ENCODE results near the gene SMU1.
"Not testable (repeated sequence)": the region's sequence is repeated elsewhere in the genome, so short reads cannot be mapped to it uniquely, and the experiment has no call there.

Gene SMU1

GRCh38 chr9:33105504-33105903 lies 29.0 kb upstream of the SMU1 start:
- no peak for DNase-seq

GRCh38 chr9:33104401-33104800 lies 27.9 kb upstream of the SMU1 start:
- no peak for DNase-seq

GRCh38 chr9:33103501-33104281 lies 27.2 kb upstream of the SMU1 start:
- no peak for DNase-seq

- DNase-seq = no peak
Observed at GRCh38 chr9:33102551-33103210, 26.2 kb upstream of the SMU1 start.

- no peak for DNase-seq
Observed at GRCh38 chr9:33101104-33101951, 24.9 kb upstream of the SMU1 start.

- no peak for DNase-seq
Observed at GRCh38 chr9:33099754-33100153, 23.3 kb upstream of the SMU1 start.

- DNase-seq = no peak
Observed at GRCh38 chr9:33097192-33097591, 20.7 kb upstream of the SMU1 start.

- DNase-seq = no peak
Observed at GRCh38 chr9:33092634-33093033, 16.2 kb upstream of the SMU1 start.

GRCh38 chr9:33085672-33086071 lies 9.2 kb upstream of the SMU1 start:
- DNase-seq = not testable (repeated sequence)

GRCh38 chr9:33082538-33083326 lies 6.3 kb upstream of the SMU1 start:
- no peak for DNase-seq

GRCh38 chr9:33082128-33082527 lies 5.7 kb upstream of the SMU1 start:
- no peak for DNase-seq

- DNase-seq = peak; percentile 18 to 95
Observed at GRCh38 chr9:33081128-33081851, 4.8 kb upstream of the SMU1 start.

GRCh38 chr9:33080534-33080933 lies 4.1 kb upstream of the SMU1 start:
- DNase-seq = no peak

GRCh38 chr9:33068991-33069390 lies 7.5 kb downstream of the SMU1 start:
- DNase-seq = no peak

GRCh38 chr9:33065157-33066076 lies 11.1 kb downstream of the SMU1 start:
- no peak for DNase-seq

- no peak for DNase-seq
Observed at GRCh38 chr9:33051144-33051543, 25.3 kb downstream of the SMU1 start.

GRCh38 chr9:33049680-33050361 lies 26.7 kb downstream of the SMU1 start:
- no peak for DNase-seq

- DNase-seq = no peak
Observed at GRCh38 chr9:33048054-33048465, 28.4 kb downstream of the SMU1 start.

GRCh38 chr9:33046061-33046460 lies 30.4 kb downstream of the SMU1 start:
- DNase-seq = no peak

GRCh38 chr9:33044677-33045282 lies 31.7 kb downstream of the SMU1 start:
- DNase-seq = no peak
